ENCODE results near the gene LHFPL3. TPM values are rescaled to one million over a fixed set of nuclear protein-coding genes. Genes with fewer than 3 reads are reported as not detected.
A peak's percentile ranks its signal among the peaks of the same experiment; 100 is the strongest.

LHFPL3 gene
- total and polyA plus RNA-seq, 9 of the 15 experiments (the other 6 are each of a cell fraction or from before 2014, with no cell fraction given) = 0.21 to 0.52 TPM; not detected in 7

GRCh38 chr7:104955276-104955675 is 626.9 kb downstream of the LHFPL3 start:
- no peak overlapping the region for H3K27ac ChIP-seq (ENCODE audit: extremely low read depth, low read depth, low read length)
- no peaks in the 10 kb centered on the region for H4K20me1 ChIP-seq (replicated peaks; ENCODE audit: control insufficient read depth, insufficient read depth, low read length)
- FAIRE-seq (no peak), ATAC-seq (peak; percentile 39), DNase-seq (ENCODE audit: extremely low read depth in 1 of 4, low spot score in 3 of 4) (no peak)
- no peaks in the 10 kb centered on the region for H3K79me2 ChIP-seq (ENCODE audit: control insufficient read depth, insufficient read depth, low read length)
- intact Hi-C loops (cut with micrococcal nuclease) (no loop called here), in situ Hi-C loops (cut with MboI) (no loop called here)
- no peak overlapping the region for H2AFZ ChIP-seq (ENCODE audit: low read depth, low read length)
- no peak overlapping the region for H3K4me2 ChIP-seq (ENCODE audit: insufficient read depth, low read length)
- BruUV-seq (replicated peaks) = no TSS peak
- CTCF ChIA-PET (ENCODE audit: low intra/inter-chr PET ratio) = no interaction called here
- TF ChIP-seq CHD2 (IDR thresholded peaks at IDR 0.05; ENCODE audit: low read depth, low read length) = no peak
- TF ChIP-seq MCM7 (IDR thresholded peaks at IDR 0.05) = no peak
- TF ChIP-seq RBM39 (optimal IDR thresholded peaks at IDR 0.05; ENCODE audit: low read depth, low read length) = no peak
- TF ChIP-seq ZNF133 (CRISPR knock-in tag; IDR thresholded peaks at IDR 0.05) = no peak
- TF ChIP-seq, protein P1, sequence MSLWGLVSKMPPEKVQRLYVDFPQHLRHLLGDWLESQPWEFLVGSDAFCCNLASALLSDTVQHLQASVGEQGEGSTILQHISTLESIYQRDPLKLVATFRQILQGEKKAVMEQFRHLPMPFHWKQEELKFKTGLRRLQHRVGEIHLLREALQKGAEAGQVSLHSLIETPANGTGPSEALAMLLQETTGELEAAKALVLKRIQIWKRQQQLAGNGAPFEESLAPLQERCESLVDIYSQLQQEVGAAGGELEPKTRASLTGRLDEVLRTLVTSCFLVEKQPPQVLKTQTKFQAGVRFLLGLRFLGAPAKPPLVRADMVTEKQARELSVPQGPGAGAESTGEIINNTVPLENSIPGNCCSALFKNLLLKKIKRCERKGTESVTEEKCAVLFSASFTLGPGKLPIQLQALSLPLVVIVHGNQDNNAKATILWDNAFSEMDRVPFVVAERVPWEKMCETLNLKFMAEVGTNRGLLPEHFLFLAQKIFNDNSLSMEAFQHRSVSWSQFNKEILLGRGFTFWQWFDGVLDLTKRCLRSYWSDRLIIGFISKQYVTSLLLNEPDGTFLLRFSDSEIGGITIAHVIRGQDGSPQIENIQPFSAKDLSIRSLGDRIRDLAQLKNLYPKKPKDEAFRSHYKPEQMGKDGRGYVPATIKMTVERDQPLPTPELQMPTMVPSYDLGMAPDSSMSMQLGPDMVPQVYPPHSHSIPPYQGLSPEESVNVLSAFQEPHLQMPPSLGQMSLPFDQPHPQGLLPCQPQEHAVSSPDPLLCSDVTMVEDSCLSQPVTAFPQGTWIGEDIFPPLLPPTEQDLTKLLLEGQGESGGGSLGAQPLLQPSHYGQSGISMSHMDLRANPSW (CRISPR knock-in tag; IDR thresholded peaks at IDR 0.05) = no peak
- POLR2A ChIA-PET = interaction anchor here (1.0 to 1.1 kb wide), 2 partner anchors 9 to 10 kb away, joined by 3 to 5 read pairs; no protein-coding TSS in a partner anchor
- peaks cover 0 to 11% of the 10 kb centered on the region in 2 experiments; a peak in 3 of 5 replicates for H3K4me1 ChIP-seq (replicated peaks in 1 of 2; ENCODE audit: control insufficient read depth in 2 of 2, insufficient read depth in 2 of 2, low read length in 2 of 2)
- no peaks in the 10 kb centered on the region for H3K9me3 ChIP-seq (replicated peaks; ENCODE audit: control insufficient read depth, insufficient read depth, low read depth, low read length)
- no peaks in the 10 kb centered on the region for H3K36me3 ChIP-seq (ENCODE audit: control insufficient read depth, insufficient read depth, low read length)
- WGBS (ENCODE audit: insufficient coverage, low coverage, missing lambda C conversion rate) = 33% methylated on average over 2 of the region's 2 CpGs
- no peak overlapping the region for H3K9ac ChIP-seq (ENCODE audit: insufficient read depth in 1 of 2, low read depth in 2 of 2, low read length in 2 of 2)
- no peaks in the 10 kb centered on the region for H3K27me3 ChIP-seq (ENCODE audit: control insufficient read depth in 2 of 2, insufficient read depth in 2 of 2, low read length in 2 of 2)
- H3K4me3 ChIP-seq = no peak overlapping the region
- H3K9me1 ChIP-seq (ENCODE audit: control insufficient read depth, insufficient read depth, low read length) = no peaks in the 10 kb centered on the region

Small RNA genes lying within 50 kb of the gene (small RNA-seq; reads per million reads assigned to genes)
- not detected for gene RN7SL8P

Other genes starting within 250 kb of the LHFPL3 start
- gene ORC5, start 120.6 kb upstream of the LHFPL3 start, total RNA-seq (2014; rRNA removed) = 38.2 and 42.0 TPM in 2 replicates
- gene ORC5, start 120.6 kb upstream of the LHFPL3 start, total RNA-seq (2014; rRNA removed; fragmentation: Illumina TruSeq; extraction: Trizol) = 54.1 and 62.0 TPM in 2 replicates
- gene ORC5, start 120.6 kb upstream of the LHFPL3 start, total RNA-seq (2015; rRNA removed; fragmentation: Illumina TruSeq; extraction: Trizol) = 52.8 and 57.8 TPM in 2 replicates
- gene ORC5, start 120.6 kb upstream of the LHFPL3 start, total RNA-seq (2021) = 54.8 and 64.0 TPM in 2 replicates
- 16.6 and 29.8 TPM in 2 replicates for gene ORC5, start 120.6 kb upstream of the LHFPL3 start, polyA plus RNA-seq (2011; rRNA removed)
- 65.6 and 72.3 TPM in 2 replicates for gene ORC5, start 120.6 kb upstream of the LHFPL3 start, polyA plus RNA-seq (2014; fragmentation: Illumina TruSeq; extraction: Trizol)
- 100 to 1,000 TPM; 125 to 136 TPM for gene ORC5, start 120.6 kb upstream of the LHFPL3 start, polyA plus RNA-seq (2014; fragmentation: Nextera tagmentation; extraction: Ambion mirVana)
- gene ORC5, start 120.6 kb upstream of the LHFPL3 start, polyA plus RNA-seq (2014; rRNA removed) = 44.7 and 47.1 TPM in 2 replicates

Data from K562 (cell line).